ENCODE data around the gene SV2C.

DNA sequence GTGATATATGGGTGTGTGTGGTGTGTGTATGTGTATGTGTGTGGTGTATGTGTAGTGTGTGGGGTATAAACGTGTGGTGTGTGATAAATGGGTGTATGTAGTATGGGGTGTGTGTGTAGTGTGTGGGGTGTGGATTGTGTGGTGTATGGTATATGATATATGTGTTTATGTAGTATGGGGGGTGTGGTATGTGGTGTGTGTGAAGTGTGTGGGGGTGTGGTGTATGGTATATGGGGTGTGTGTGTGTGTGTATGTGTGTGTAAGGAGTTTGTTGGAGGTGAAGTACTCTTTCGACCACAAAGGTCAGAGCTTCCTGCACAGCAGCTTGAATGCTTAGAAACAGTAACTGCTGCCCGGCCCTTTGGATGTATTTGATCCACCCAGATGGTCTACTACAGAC is 174.7 kb downstream of the SV2C start:
- no peak for TF ChIP-seq SP1 (IDR thresholded peaks at IDR 0.05)
- TF ChIP-seq BHLHE40 (IDR thresholded peaks at IDR 0.05; ENCODE audit: borderline replicate concordance), result no peak
- no peak for TF ChIP-seq FOXK2 (IDR thresholded peaks at IDR 0.05)
- TF ChIP-seq ARNT (IDR thresholded peaks at IDR 0.05), result no peak
- no peak for TF ChIP-seq FOXM1 (IDR thresholded peaks at IDR 0.05; ENCODE audit: borderline replicate concordance)

Measured in HEK293T (cell line).